GM18502 (cell line): Measurements from ENCODE around the gene LMCD1.

Experiments used
- ATAC-seq: cut with Tn5 transposase; IDR thresholded peaks from one replicate; pipeline ENCODE4 v1.9.1; 2021; ENCODE audit warnings: mild to moderate bottlenecking; ENCODE audit not compliant: unreplicated experiment, poor library complexity

The LMCD1 gene

GRCh38 chr3:8482960-8483665 lies 18.5 kb upstream of the LMCD1 start:
- no peak for ATAC-seq

GRCh38 chr3:8484409-8485140 lies 17.0 kb upstream of the LMCD1 start:
- ATAC-seq = no peak

DNA sequence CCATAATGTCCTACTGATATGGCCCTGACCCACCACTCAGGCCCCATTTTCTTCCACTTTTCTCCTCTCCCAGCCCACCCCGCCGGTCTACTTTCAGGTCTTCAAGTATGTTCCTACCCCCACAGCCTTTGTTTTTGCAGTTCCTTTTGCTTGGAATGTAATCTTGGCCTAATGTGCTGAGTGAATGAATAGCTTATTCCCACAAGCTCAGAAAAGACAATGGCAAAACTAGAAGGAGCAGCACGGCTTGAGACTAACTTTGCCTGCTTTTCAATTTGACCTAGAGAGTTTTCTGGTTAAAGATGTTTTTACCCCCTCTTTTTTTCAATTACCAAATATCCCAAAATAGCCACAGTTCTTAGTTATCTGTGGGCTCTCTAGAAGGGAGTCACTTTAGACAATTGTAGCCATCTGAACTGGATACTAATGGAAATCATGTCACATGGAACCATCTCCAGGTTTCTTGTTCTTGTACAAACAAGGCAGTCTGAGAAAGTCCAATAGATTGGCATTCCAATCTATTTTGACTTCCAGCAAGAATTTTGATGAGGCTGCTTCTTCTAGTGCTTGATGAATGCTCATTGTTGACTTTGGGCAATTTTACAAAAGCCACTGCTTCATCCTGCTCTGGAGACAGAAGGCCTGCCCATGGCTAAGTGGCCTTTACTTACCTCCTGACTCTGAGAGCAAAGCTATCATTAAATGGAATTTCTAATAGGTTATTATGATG lies 16.3 kb upstream of the LMCD1 start:
- ATAC-seq = no peak

GRCh38 chr3:8485943-8486342 lies 15.7 kb upstream of the LMCD1 start:
- no peak for ATAC-seq

DNA sequence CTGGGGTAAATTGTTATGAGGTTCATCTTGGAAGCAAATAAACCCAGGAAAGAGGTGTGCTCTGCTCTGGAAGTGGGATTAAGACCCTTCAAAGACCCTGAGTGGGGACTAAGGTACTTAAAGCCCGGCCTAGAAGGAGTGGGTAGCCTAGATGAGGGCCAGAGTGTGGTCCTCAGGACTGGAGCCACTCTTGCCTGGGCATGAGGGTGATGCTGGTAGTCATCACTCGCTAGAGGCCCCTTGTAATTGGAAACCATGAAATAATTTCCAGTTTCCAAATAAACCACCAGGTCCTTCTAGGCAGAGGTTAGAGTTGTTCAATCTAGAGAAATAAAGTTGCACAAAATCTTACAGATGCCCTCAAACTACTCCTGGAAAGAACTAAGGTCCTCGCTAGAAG lies 15.2 kb upstream of the LMCD1 start:
- ATAC-seq = no peak

DNA sequence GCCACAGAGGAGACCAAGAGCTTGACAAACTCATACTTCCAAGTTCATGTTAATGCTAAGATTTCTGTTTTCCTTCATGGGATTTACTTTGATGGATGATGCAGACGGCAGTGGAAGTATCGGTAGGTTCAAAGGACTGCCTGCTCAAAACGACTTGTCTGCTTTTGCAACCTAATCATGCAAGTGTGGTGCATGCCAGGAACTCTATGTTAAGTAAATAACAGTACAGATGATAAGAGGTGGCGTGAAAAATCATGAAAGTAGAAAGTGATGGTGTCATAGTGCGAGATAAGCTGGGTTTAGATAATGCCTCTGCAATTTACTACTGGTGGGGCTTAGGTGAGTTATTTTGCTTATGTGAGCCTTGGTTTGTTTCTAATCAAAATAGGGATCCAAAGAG lies 14.7 kb upstream of the LMCD1 start:
- no peak for ATAC-seq

DNA sequence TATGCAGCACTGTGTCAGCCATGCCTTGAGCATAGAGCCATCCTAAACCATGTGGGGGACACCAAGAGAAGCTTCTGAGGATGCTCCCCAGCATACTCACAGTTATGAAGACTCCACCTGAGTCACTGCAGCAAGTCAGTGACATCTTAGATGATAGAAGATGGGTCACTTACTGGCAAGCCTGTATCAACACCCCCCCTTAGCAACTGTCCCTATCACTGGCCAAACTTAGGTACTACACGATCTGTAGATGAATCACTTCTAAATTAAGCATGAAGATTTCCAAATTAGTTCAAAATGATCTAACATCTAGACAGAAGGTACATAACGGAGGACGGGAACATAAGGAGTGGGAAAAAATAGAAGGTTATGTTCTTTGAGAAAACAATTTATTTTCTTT lies 13.2 kb upstream of the LMCD1 start:
- ATAC-seq = no peak

DNA sequence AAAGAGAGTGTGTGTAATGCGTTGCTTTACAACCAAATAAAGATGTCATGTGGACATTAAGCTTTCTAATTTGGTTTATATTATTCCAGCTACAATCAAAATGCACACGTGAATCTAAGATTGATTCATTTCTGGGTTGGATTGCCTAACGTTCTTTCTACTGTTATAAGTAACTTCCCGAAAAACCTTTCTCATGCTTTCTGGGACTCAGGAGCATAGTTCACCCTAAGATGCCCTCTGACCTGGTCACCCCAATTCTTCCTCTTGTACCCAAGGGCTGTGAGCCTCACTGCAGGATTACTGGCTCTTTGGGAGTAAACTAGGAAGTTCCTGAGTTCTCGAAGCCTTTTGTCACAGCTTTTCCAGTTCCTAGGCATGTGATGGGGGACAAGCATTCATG lies 12.7 kb upstream of the LMCD1 start:
- no peak for ATAC-seq

GRCh38 chr3:8489278-8489792 lies 12.3 kb upstream of the LMCD1 start:
- ATAC-seq = no peak

GRCh38 chr3:8490079-8490552 lies 11.5 kb upstream of the LMCD1 start:
- no peak for ATAC-seq

DNA sequence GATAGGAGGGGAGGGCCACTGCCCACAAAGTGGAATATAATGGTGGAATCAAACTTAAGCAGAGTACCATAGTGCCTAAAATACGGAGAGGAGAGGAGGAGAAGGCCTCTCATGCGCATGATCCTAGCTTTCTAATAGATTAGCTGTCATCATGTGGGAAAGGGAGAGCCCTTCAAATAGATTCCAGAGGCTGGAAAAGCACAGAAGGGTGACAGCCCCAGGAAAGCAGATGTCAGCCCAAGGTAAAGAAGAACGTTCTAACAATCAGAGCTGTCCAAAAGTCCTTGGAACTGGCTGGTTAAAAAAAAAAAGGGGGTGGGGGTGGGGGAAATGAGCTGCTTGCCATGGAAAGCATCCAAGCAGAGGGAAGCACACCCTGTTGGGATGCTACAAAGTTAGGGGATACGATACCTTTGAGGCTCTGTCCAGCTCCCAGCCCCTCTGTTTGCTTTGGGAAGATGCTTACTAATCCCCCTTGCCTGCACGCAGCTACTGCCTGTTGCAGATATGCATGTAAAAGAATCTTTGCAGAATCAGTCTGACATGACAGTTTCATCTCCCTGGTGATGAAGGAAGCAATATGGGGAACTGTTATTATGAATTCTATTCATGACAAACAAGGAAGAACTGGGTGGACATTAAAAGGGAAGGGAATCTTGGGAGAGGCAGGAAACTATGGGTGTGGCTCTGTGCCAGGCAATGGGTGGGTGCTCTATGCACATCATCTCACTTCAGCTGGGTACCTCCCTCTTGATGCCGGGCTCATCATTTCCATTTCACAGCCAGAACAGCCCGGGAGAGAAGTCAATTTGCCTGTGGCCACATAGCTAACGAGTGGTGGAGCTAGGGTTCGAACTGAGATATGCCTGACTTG lies 10.1 kb upstream of the LMCD1 start:
- no peak for ATAC-seq

GRCh38 chr3:8492744-8493511 lies 8.7 kb upstream of the LMCD1 start:
- ATAC-seq = no peak

DNA sequence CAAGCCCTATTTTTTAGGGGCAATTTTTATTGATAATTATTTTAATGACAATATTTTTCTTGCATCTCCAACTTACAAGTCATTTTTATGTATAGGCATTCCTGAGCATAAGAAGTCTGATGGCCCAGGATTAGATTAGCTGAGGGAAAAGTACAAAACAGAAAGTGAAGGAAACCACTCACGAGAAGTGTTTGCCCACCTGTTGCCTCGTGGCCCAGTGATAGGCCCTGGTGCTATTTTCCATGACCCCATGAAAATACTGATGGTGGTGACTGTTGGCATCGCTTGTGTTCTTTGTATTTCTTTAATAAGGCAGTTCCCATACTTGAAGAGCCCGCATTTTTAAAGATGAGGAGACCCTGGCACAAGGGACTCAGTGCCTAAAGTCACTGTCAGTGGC lies 7.9 kb upstream of the LMCD1 start:
- no peak for ATAC-seq

DNA sequence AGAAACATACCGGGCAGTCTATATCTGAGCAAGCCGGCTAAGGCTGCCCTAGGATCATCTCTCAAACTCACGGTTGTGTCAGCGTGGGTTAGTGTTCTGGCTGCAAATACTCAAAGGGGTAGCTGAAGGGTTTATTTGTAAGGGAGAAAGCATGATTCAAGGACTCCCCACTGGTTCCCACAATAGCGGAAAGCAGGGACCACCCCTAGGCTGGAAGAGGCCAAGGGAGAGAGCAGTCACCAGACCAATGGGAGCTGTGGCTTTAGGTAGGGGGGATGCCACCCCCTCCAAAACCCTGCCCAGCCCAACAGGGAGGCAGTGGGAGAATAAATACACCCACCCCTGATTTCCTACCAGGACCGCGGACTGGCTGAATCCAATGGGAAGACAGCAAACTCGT lies 7.3 kb upstream of the LMCD1 start:
- no peak for ATAC-seq

DNA sequence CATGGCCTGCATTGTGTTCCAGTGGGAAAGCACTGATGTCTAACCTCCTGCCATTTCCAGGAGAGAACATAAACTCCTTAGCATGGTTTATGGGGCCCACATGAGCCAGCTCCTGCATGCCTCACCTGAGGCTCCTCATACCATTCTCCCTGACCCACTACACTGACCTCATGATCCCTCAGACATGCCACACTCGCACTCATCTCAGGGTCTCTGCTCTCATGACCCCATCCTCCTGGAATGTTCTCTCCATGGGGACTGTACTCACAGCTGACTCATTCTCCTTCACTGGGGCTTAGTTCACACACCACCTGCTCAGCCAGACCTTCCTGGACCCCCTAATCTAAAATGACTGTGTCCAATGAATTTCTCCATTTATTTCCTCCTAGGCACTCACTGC lies 4.0 kb upstream of the LMCD1 start:
- no peak for ATAC-seq

DNA sequence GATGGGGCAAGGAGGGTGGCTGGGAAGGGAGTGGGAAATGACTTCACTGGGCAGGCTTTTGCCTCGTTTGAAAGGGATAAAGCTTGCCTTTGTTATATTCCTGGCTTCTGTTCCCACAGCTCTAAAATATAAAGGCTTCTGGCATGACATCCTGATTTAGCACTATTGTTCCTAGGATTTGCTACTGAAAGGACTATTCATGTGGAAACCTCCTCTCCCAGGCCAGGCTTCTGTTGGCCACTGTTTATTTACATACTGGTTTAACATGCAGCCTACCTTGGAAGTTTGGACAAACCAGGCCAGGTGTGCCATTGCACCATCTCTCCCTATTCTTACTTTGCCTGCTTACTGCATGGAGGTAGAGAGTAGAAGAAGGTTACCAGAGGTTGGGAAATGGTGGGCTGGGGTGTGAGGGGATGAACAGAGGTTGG lies 2.4 kb upstream of the LMCD1 start:
- ATAC-seq = no peak

- no peak for ATAC-seq
Observed at GRCh38 chr3:8500319-8500988, 1.2 kb upstream of the LMCD1 start.

DNA sequence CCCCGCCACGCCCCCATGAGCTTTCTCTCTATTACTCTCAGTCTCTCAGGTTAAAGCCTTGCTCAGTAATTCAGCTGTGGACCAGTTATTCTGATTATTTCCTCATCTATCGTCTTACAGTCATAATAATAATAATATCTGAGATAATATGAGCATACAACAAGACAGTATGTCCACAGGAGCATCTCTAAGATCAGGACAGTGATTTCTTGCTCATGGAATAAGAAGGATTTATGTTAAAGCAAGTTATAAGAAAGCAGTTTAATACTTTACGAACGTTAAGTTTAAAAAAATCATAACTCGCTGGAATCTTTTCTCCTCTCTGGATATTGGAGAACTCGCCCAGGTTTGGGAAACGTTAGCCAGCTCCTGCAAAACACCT lies 643 bp upstream of the LMCD1 start:
- no peak for ATAC-seq

GRCh38 chr3:8503461-8503860 lies 1.8 kb downstream of the LMCD1 start:
- peak; percentile 17 for ATAC-seq
